Smooth muscle cell (in vitro differentiated cells): Measurements from ENCODE around the gene IBTK. TPM values are rescaled to one million over a fixed set of nuclear protein-coding genes. Genes with fewer than 3 reads are reported as not detected.
A peak's percentile ranks its signal among the peaks of the same experiment; 100 is the strongest.

Experiments used
- DNase-seq: peaks from one replicate; lab custom pipeline; 2025; ENCODE audit not compliant: unreplicated experiment; lab: John Stamatoyannopoulos, UW
- H2AFZ ChIP-seq: fragments of 200-600 bp; sonication (generic); 2 replicates; pipeline ENCODE4 v1.6.0; 2016; ENCODE audit warnings: antibody characterized with exemption, low read depth, mild to moderate bottlenecking
- H3F3A ChIP-seq: fragments of 200-600 bp; sonication (generic); 2 replicates; pipeline ENCODE4 v1.6.0; 2017; ENCODE audit warnings: antibody characterized with exemption, low read depth
- H3K27ac ChIP-seq: fragments of 200-600 bp; sonication (generic); 2 replicates; pipeline ENCODE4 v1.5.1; 2016; ENCODE audit warnings: low read depth, mild to moderate bottlenecking
- H3K27me3 ChIP-seq: fragments of 200-600 bp; sonication (generic); 2 replicates; pipeline ENCODE4 v1.6.1; 2016; ENCODE audit warnings: low read depth, mild to moderate bottlenecking
- H3K36me3 ChIP-seq: fragments of 200-600 bp; sonication (generic); 2 replicates; pipeline ENCODE4 v1.5.1; 2016; ENCODE audit warnings: low read depth
- H3K4me1 ChIP-seq: fragments of 200-600 bp; sonication (generic); 2 replicates; pipeline ENCODE4 v1.5.1; 2016; ENCODE audit warnings: low read depth
- H3K4me2 ChIP-seq: fragments of 200-600 bp; sonication (generic); 2 replicates; pipeline ENCODE4 v1.6.0; 2016; ENCODE audit warnings: mild to moderate bottlenecking
- H3K4me3 ChIP-seq: fragments of 200-600 bp; sonication (generic); 2 replicates; pipeline ENCODE4 v1.5.1; 2016; ENCODE audit warnings: mild to moderate bottlenecking
- H3K79me2 ChIP-seq: fragments of 200-600 bp; sonication (generic); 2 replicates; pipeline ENCODE4 v1.6.0; 2016; ENCODE audit warnings: low read depth, mild to moderate bottlenecking
- H3K9ac ChIP-seq: fragments of 200-600 bp; sonication (generic); 2 replicates; pipeline ENCODE4 v1.6.0; 2016; ENCODE audit warnings: low read depth
- H3K9me3 ChIP-seq: fragments of 200-600 bp; sonication (generic); replicated peaks from 2 replicates; pipeline ENCODE4 v1.5.1; 2016; ENCODE audit warnings: low read depth
- H4K20me1 ChIP-seq: fragments of 200-600 bp; sonication (generic); 2 replicates; pipeline ENCODE4 v1.6.0; 2016; ENCODE audit warnings: low read depth
- WGBS: methylation state at CpG from one replicate; pipeline ENCODE4 v1.1.7; 2016; ENCODE audit warnings: low lambda C conversion rate; 5-methylcytosine and 5-hydroxymethylcytosine counted together
- polyA plus RNA-seq: library from polyadenylated mRNA; unstranded; fragments of >200 nt; fragmentation: Nextera tagmentation; extraction: Ambion mirVana; gene quantifications from 2 replicates; pipeline ENCODE4 v1.2.1, GENCODE V29; 2016
- total RNA-seq: library from RNA; depleted of rRNA; stranded (reverse); fragments of >200 nt; gene quantifications from 2 replicates; pipeline ENCODE4 v1.2.3, GENCODE V29; 2014
- TF ChIP-seq, protein P1 (sequence below): fragments of 200-600 bp; sonication (generic); IDR thresholded peaks from 2 replicates; pipeline ENCODE4 v1.5.1; 2017; ENCODE audit warnings: borderline replicate concordance, mild to moderate bottlenecking, antibody characterized with exemption; ENCODE audit not compliant: insufficient read depth, poor library complexity, severe bottlenecking

Gene IBTK
- total and polyA plus RNA-seq, 2 experiments from 2014 or later, result 21.6 to 50.7 TPM

DNA sequence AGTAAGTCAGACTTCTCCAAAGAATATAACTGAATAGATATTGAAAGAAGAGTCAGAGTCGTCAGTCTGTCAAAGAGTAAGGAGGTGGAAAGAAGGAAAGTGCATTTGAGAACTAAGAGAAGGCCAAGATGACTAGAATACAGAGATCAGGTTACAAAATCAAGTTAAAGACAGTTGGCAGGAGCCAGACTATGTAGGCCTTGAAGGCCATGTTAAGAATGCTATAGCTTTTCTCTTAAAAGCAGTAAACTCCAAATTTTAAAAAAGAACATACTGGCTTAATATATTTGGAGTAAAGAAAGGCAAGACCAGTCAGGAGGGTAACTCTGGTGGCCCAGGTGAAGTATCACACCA, 68.8 kb downstream of the IBTK start:
- Histone ChIP-seq H3K27me3 (no peaks in the 10 kb centered on the region), H3K36me3 (peaks cover 14% of the 10 kb centered on the region), H3F3A (no peaks in the 10 kb centered on the region), H3K79me2 (no peaks in the 10 kb centered on the region), H3K27ac (peak overlapping the region; percentile 33), H4K20me1 (peaks cover 3% of the 10 kb centered on the region), H3K4me3 (no peak overlapping the region), H2AFZ (no peak overlapping the region), H3K4me1 (no peaks in the 10 kb centered on the region), H3K4me2 (no peak overlapping the region), H3K9me3 (no peaks in the 10 kb centered on the region), H3K9ac (no peak overlapping the region)
- WGBS, result 81% methylated on average over 1 of the region's 1 CpG
- no peak for DNase-seq
- TF ChIP-seq, protein P1, sequence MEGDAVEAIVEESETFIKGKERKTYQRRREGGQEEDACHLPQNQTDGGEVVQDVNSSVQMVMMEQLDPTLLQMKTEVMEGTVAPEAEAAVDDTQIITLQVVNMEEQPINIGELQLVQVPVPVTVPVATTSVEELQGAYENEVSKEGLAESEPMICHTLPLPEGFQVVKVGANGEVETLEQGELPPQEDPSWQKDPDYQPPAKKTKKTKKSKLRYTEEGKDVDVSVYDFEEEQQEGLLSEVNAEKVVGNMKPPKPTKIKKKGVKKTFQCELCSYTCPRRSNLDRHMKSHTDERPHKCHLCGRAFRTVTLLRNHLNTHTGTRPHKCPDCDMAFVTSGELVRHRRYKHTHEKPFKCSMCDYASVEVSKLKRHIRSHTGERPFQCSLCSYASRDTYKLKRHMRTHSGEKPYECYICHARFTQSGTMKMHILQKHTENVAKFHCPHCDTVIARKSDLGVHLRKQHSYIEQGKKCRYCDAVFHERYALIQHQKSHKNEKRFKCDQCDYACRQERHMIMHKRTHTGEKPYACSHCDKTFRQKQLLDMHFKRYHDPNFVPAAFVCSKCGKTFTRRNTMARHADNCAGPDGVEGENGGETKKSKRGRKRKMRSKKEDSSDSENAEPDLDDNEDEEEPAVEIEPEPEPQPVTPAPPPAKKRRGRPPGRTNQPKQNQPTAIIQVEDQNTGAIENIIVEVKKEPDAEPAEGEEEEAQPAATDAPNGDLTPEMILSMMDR, result no peak

DNA sequence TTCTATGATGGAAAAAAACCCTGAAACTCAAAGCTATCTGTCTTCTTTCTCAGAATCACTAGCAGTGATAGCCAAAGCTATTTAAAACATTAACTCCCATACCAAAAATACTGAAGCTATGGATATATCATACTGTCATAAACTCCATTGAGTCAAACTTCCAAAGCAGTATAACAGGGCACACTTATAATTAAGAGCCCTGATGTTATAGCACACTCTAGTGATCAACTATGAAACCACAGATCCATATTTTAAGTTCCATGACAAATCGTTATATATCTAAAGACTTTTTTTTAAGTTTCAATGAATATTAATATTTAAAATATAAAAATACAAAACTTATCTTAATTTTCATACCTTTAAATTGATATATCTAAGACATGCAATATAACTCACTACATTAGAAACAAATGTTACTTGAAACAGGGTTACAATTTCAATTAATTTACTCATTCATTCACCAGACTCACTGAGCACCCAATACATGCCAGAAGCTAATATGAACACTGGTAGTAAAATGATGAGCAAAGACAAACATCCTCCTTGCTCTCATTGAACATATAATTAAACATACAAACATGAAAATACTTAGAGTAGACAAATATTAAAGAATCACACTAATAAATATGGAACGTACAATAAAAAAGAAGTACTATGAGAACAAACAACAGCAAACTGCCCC, 69.3 kb downstream of the IBTK start:
- Histone ChIP-seq H3K4me1 (no peaks in the 10 kb centered on the region), H3K27me3 (no peaks in the 10 kb centered on the region), H3F3A (no peaks in the 10 kb centered on the region), H3K4me3 (no peak overlapping the region), H3K9ac (no peak overlapping the region), H4K20me1 (peaks cover 3% of the 10 kb centered on the region), H3K4me2 (no peak overlapping the region), H3K36me3 (peaks cover 14% of the 10 kb centered on the region), H3K27ac (peak overlapping the region; percentile 33), H2AFZ (no peak overlapping the region), H3K9me3 (no peaks in the 10 kb centered on the region), H3K79me2 (no peaks in the 10 kb centered on the region)
- TF ChIP-seq, protein P1, result peak; percentile 67
- 89% methylated on average over 2 of the region's 2 CpGs for WGBS
- no peak for DNase-seq

DNA sequence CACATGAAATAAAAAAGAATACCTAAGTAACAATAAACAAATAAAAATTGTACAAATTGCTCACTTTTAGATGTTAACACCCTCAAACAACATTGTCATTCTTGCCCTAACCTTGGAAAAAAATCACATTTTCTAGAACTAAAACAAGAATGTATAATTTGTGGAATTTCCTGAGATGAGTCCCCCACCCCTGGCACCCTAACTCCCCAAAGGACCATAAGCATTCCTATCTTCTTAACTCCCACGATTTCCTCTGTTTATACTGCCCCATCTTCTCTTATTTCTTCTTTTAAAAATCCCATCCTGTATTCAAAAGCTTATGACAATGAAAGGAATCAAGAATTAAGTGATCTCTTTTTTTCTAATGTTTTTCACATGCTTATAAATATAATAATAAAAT, 70.9 kb downstream of the IBTK start:
- Histone ChIP-seq H3F3A (no peaks in the 10 kb centered on the region), H3K27ac (no peak overlapping the region), H3K36me3 (peaks cover 22% of the 10 kb centered on the region), H3K9me3 (no peaks in the 10 kb centered on the region), H3K4me1 (no peaks in the 10 kb centered on the region), H3K9ac (no peak overlapping the region), H3K4me3 (no peak overlapping the region), H3K4me2 (no peak overlapping the region), H4K20me1 (peaks cover 3% of the 10 kb centered on the region), H3K27me3 (no peaks in the 10 kb centered on the region), H2AFZ (no peak overlapping the region), H3K79me2 (no peaks in the 10 kb centered on the region)
- 81% methylated on average over 1 of the region's 1 CpG for WGBS
- no peak for DNase-seq
- TF ChIP-seq, protein P1, result no peak

DNA sequence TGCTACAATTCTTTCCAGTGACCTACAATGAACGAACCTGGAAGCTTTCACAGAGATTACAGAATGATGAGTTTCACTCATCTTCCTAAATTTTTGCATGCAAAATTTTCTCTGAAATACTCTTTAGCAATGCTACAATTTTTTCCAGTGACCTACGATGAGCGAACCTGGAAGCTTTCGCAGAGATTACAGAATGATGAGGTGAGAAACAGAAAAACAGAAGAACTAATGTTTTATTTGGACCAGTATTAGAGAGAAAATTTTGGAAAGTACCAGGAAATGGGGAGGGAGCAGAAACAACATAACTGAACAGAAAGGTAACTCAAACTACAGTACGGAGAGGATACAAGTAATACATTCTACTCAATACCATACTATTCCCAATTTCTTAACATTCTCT, 75.0 kb downstream of the IBTK start:
- no peaks in the 10 kb centered on the region for H3F3A ChIP-seq
- no peaks in the 10 kb centered on the region for H3K4me1 ChIP-seq
- DNase-seq, result no peak
- no peak overlapping the region for H2AFZ ChIP-seq
- H3K4me3 ChIP-seq, result no peak overlapping the region
- TF ChIP-seq, protein P1, result no peak
- no peaks in the 10 kb centered on the region for H3K27me3 ChIP-seq
- WGBS, result 99% methylated on average over 5 of the region's 5 CpGs
- H3K27ac ChIP-seq, result no peak overlapping the region
- no peak overlapping the region for H3K9ac ChIP-seq
- H4K20me1 ChIP-seq, result no peaks in the 10 kb centered on the region
- no peak overlapping the region for H3K4me2 ChIP-seq
- H3K36me3 ChIP-seq, result peaks cover 33% of the 10 kb centered on the region
- no peaks in the 10 kb centered on the region for H3K9me3 ChIP-seq
- no peaks in the 10 kb centered on the region for H3K79me2 ChIP-seq
